Measurements from ENCODE around the gene MYBPC1. TPM values are rescaled to one million over a fixed set of nuclear protein-coding genes. Genes with fewer than 3 reads are reported as not detected.

MYBPC1 gene, protein sequence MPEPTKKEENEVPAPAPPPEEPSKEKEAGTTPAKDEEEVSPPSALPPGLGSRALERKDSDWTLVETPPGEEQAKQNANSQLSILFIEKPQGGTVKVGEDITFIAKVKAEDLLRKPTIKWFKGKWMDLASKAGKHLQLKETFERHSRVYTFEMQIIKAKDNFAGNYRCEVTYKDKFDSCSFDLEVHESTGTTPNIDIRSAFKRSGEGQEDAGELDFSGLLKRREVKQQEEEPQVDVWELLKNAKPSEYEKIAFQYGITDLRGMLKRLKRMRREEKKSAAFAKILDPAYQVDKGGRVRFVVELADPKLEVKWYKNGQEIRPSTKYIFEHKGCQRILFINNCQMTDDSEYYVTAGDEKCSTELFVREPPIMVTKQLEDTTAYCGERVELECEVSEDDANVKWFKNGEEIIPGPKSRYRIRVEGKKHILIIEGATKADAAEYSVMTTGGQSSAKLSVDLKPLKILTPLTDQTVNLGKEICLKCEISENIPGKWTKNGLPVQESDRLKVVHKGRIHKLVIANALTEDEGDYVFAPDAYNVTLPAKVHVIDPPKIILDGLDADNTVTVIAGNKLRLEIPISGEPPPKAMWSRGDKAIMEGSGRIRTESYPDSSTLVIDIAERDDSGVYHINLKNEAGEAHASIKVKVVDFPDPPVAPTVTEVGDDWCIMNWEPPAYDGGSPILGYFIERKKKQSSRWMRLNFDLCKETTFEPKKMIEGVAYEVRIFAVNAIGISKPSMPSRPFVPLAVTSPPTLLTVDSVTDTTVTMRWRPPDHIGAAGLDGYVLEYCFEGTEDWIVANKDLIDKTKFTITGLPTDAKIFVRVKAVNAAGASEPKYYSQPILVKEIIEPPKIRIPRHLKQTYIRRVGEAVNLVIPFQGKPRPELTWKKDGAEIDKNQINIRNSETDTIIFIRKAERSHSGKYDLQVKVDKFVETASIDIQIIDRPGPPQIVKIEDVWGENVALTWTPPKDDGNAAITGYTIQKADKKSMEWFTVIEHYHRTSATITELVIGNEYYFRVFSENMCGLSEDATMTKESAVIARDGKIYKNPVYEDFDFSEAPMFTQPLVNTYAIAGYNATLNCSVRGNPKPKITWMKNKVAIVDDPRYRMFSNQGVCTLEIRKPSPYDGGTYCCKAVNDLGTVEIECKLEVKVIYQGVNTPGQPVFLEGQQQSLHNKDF
- total RNA-seq (2014; rRNA removed; shearing (Covaris generic)) = not detected in 2 replicates

DNA sequence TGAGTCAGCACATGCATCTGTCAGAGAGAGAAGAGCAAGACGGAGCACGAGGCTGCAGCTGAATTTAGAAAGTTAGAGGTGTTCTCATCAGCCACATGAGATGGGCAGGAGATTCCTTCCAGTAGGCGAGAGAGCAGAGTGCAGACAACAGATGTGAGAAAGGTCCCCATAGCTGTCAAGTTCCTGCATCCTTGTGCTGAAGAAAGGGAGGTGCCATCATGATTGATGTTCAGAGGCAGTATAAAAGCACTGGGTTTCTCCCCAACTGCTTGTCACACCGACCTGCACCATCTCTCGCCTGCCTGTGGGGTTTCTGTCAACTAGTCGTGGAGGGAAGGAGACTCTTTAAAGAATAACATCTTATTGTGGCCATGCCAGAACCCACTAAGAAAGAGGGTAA is at the start of gene MYBPC1:
Gene MYBPC1 (plus strand): TSS at position 272 of the 400 bp plus-strand sequence. CDS start 100 bp downstream, at position 372.

DNA sequence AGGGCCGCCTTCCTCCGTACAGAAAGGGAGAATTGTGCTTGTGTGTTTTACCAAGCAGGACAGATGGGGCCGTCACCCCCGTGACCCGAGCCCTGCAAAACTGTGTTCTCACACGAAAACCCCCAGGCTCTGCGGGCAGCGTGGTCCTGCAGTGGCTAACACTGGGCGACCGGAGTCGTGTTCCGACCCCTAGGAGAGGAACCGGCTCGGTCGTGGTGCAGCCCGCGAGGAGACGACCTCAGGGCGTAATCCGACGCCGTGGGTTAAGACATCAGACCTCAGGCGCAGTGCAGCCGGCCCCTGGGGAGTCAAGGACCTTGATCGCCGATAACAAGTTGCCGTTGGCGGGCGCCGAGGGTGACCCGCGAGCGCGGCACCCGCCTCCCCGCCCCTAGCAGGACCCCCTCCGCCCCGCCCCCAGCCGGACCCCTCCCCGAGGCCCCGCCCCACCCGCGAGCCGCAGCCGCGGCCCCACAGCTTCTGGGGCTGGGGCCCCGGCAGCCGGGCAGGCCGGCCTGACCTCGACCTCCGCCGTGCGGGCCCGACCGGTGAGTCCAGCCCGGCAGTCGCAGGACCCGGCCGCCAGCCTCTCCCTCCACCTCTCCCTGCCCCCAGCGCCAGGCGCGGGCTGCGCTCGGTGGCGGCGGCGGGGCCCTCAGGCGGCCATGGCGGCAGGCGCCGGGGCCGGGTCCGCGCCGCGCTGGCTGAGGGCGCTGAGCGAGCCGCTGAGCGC is 102.6 kb downstream of the MYBPC1 start, which contains the start of gene CHPT1:
Gene CHPT1 (plus strand): TSS at position 444 of the 733 bp plus-strand sequence. CDS start 222 bp downstream, at position 666.

Small RNA genes within 50 kb of the gene (small RNA-seq; reads per million reads assigned to genes)
- not detected for gene RNY1P16

Other genes with a start within 250 kb of the MYBPC1 start
- 59.6 and 75.1 TPM in 2 replicates for gene ARL1, start 187.2 kb upstream of the MYBPC1 start, total RNA-seq (2014; rRNA removed; shearing (Covaris generic))
- not detected in 2 replicates for gene SPIC, start 119.6 kb upstream of the MYBPC1 start, total RNA-seq (2014; rRNA removed; shearing (Covaris generic))
- gene CHPT1, start 102.7 kb downstream of the MYBPC1 start, total RNA-seq (2014; rRNA removed; shearing (Covaris generic)) = 45.6 and 61.7 TPM in 2 replicates
- 0.08 TPM in 1 of 2 replicates, not detected in the other for gene SYCP3, start 144.5 kb downstream of the MYBPC1 start, total RNA-seq (2014; rRNA removed; shearing (Covaris generic))
- 10.4 and 19.4 TPM in 2 replicates for gene GNPTAB, start 236.0 kb downstream of the MYBPC1 start, total RNA-seq (2014; rRNA removed; shearing (Covaris generic))

Measured in A375 (cell line).